Activated T-cell treated with anti-CD3 and anti-CD28 coated beads, Interleukin-2, amount 50 U/mL, for 1 hour (primary cell): ENCODE results near the gene OR2T35.
"Not testable (repeated sequence)": the region's sequence is repeated elsewhere in the genome, so short reads cannot be mapped to it uniquely, and the experiment has no call there.

ENCODE experiments used
- DNase-seq: peaks from one replicate; pipeline ENCODE4 v3.0.0-alpha.2; 2020

Gene OR2T35

GRCh38 chr1:248645178-248645577, at the start of gene OR2T35:
Gene OR2T35 (minus strand): TSS chr1:248645278. CDS start chr1:248639258, 6,020 bp downstream.
- DNase-seq, result not testable (repeated sequence)

- no peak for DNase-seq
Measured at GRCh38 chr1:248691567-248692155, 46.6 kb upstream of the OR2T35 start.

- no peak for DNase-seq
Measured at GRCh38 chr1:248688527-248689298, 43.6 kb upstream of the OR2T35 start.

GRCh38 chr1:248686815-248687214, 41.7 kb upstream of the OR2T35 start:
- DNase-seq, result no peak

GRCh38 chr1:248681651-248682050, 36.6 kb upstream of the OR2T35 start:
- DNase-seq, result no peak

- DNase-seq, result no peak
Measured at GRCh38 chr1:248670003-248670402, 24.9 kb upstream of the OR2T35 start.

GRCh38 chr1:248663453-248664328, 18.6 kb upstream of the OR2T35 start:
- not testable (repeated sequence) for DNase-seq

- not testable (repeated sequence) for DNase-seq
Measured at GRCh38 chr1:248656797-248657196, 11.7 kb upstream of the OR2T35 start.

GRCh38 chr1:248655354-248655753, 10.3 kb upstream of the OR2T35 start, which contains the start of gene OR2T27:
Gene OR2T27 (minus strand): TSS chr1:248655528. CDS start chr1:248650884, 4,644 bp downstream.
- not testable (repeated sequence) for DNase-seq

- not testable (repeated sequence) for DNase-seq
Measured at GRCh38 chr1:248648770-248649536, 3.9 kb upstream of the OR2T35 start.

- not testable (repeated sequence) for DNase-seq
Measured at GRCh38 chr1:248642971-248643651, 2.0 kb downstream of the OR2T35 start.

- DNase-seq, result not testable (repeated sequence)
Measured at GRCh38 chr1:248641583-248641982, 3.5 kb downstream of the OR2T35 start.

- not testable (repeated sequence) for DNase-seq
Measured at GRCh38 chr1:248640906-248641305, 4.2 kb downstream of the OR2T35 start.

GRCh38 chr1:248639652-248640051, 5.4 kb downstream of the OR2T35 start:
- not testable (repeated sequence) for DNase-seq

GRCh38 chr1:248636612-248637011, 8.5 kb downstream of the OR2T35 start:
- not testable (repeated sequence) for DNase-seq

GRCh38 chr1:248634991-248635390, 10.1 kb downstream of the OR2T35 start, which contains the start of gene OR2T11:
Gene OR2T11 (minus strand): TSS chr1:248635091. CDS start chr1:248627128, 7,963 bp downstream.
- DNase-seq, result not testable (repeated sequence)

GRCh38 chr1:248631354-248632008, 13.6 kb downstream of the OR2T35 start:
- DNase-seq, result no peak

GRCh38 chr1:248630551-248630950, 14.5 kb downstream of the OR2T35 start:
- no peak for DNase-seq

- no peak for DNase-seq
Measured at GRCh38 chr1:248627971-248628844, 16.9 kb downstream of the OR2T35 start.

GRCh38 chr1:248625971-248626370, 19.1 kb downstream of the OR2T35 start:
- DNase-seq, result no peak
